ENCODE measurements around the gene RLIM. TPM values are rescaled to one million over a fixed set of nuclear protein-coding genes. Genes with fewer than 3 reads are reported as not detected.
A peak's percentile ranks its signal among the peaks of the same experiment; 100 is the strongest.

Gene RLIM
- polyA plus RNA-seq, 3 donors, result 29.8 to 34.3 (median 33.8) TPM

GRCh38 chrX:74550295-74550802, 64.1 kb downstream of the RLIM start:
- DNase-seq (ENCODE audit: extremely low read depth in 1 of 11, low read depth in 9 of 11, low spot score in 4 of 11), result peak; percentile 17 to 67 (median 57)

DNA sequence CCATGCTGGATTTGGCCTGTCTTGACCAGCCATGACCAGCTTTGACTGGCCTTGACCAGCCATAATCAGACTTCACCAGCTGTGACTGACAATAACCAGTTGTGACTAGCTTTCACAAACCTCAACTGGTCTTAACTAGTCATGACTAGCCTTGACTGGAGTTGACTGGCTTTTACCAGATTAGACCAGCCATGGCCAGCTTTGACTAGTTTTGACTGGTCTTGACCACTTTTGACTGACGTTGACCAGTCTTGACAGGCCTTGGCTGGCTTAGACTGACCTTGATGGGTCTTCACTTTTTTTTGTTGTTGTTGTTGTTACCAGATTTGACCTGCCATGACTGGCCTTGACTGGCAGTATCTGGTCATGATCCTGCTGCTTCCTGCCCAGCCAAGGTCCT, 67.4 kb downstream of the RLIM start:
- no peak for DNase-seq (ENCODE audit: extremely low read depth in 1 of 11, low read depth in 9 of 11, low spot score in 4 of 11)

- no peak for DNase-seq (ENCODE audit: extremely low read depth in 1 of 11, low read depth in 9 of 11, low spot score in 4 of 11)
These were observed 68.4 kb downstream of the RLIM start for GRCh38 chrX:74545880-74546523.

- DNase-seq (ENCODE audit: extremely low read depth in 1 of 11, low read depth in 9 of 11, low spot score in 4 of 11), result no peak
These were observed 73.7 kb downstream of the RLIM start for GRCh38 chrX:74540635-74541249.

DNA sequence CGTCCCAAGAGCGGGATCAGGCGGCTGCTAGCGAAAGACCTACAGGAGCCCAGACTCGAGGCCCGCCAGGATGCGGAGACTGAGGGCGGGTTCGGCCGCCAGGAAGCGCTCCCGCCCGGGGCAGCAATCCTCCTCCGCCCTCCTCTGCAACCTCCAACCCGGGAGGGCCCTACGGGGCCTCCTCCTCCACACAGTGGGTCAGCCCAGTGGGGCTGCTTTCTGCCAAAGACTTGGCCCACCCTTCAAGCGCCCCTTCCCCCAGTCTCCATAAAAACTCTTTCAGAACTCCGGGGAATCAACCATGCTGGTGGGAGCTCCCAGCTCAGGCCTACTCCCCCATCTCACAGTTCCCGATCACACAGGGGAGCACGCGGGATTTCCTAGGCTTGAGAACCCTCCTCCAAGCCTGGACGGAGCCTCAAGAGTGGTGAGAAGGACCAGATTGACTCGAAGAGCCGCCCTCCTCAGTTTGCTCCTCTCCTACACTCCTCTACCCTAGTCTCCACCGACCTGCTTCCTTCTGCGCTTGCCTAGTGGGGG, 77.5 kb downstream of the RLIM start:
- DNase-seq (ENCODE audit: extremely low read depth in 1 of 11, low read depth in 9 of 11, low spot score in 4 of 11), result peak in 9 of 11 donors; percentile 32 to 64 (median 45)

DNA sequence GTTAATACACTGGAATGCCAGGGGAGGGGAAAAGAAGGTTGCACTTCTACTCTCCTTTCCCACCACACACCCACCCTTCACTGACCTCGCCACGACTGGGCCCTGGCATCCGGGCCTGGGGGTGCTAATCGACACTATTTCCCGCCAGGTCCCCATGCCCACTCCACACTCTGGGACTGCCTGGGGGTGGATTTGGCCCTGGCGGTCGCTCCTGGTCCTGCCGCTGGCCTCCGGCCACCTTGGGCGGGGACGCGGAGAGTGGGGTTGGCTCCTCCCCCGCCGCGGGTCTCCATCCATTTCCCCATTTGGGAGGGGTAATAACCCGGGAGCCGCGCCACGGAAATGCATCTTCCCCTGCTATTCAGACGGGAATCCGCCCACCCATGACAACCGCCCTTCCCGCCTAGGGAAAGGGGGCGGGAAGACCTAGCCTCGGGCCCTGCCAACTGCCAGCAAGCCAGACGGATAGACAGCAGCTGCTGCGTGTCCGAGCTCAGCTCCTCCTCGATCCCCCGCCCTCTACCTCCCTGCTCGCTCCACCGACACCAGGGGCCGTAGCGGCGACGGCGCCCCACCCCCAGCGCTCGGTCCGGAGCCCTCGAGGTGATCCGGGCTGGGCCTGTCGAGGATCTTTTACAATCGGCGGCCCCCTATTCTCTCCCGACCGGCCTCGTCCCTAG, 78.1 kb downstream of the RLIM start:
- peak in 10 of 11 donors; percentile 48 to 80 (median 72) for DNase-seq (ENCODE audit: extremely low read depth in 1 of 11, low read depth in 9 of 11, low spot score in 4 of 11)

DNA sequence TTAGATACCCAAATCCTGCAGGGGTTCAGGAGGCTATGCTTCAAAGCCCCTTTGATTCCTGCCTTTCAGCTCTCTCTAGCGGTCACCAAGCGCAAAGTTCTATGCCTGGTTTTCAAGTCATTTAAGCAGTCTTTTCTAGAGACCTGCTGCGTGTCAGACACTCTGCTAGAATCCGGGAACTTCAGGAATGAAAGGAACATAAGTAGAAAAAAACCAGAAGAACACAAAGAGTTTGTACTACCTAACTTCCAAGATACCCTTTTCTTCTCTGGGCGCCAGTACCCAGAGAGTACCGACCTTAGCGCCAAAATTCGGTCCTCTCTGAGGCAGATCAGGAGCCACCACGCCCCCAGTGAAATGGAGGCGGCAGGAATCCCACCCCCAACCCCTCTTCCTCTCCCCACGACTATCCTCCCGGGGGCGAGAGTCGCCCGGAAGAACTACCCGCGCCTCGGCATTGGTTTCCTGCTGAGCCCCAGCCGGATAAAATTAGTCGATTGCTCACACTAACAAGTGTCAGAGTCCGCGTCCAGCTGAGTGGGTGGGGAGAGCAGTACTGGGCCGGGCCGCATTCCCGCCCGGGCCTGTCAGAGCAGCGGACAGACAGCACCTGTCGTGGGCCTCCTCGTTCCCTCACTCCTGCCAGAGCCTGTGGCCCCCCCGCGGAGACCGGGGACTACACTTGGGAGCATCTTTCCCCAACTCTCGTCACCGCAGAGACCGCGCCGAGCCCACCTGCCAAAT, 78.8 kb downstream of the RLIM start:
- peak in 10 of 11 donors; percentile 32 to 57 (median 47) for DNase-seq (ENCODE audit: extremely low read depth in 1 of 11, low read depth in 9 of 11, low spot score in 4 of 11)

Other genes with a start within 250 kb of the RLIM start
- 10 to 100 TPM; 27.4 to 33.0 (median 28.8) TPM for gene SLC16A2, start 193.1 kb downstream of the RLIM start, polyA plus RNA-seq (ENCODE audit: insufficient read length in 3 of 3)